ENCODE data around the gene GNA12. TPM values are rescaled to one million over a fixed set of nuclear protein-coding genes. Genes with fewer than 3 reads are reported as not detected.

The GNA12 gene
- total and polyA plus RNA-seq, 9 of the 15 experiments (the other 6 are each of a cell fraction or from before 2014, with no cell fraction given): 0.65 to 32.7 (median 9.6) TPM

DNA sequence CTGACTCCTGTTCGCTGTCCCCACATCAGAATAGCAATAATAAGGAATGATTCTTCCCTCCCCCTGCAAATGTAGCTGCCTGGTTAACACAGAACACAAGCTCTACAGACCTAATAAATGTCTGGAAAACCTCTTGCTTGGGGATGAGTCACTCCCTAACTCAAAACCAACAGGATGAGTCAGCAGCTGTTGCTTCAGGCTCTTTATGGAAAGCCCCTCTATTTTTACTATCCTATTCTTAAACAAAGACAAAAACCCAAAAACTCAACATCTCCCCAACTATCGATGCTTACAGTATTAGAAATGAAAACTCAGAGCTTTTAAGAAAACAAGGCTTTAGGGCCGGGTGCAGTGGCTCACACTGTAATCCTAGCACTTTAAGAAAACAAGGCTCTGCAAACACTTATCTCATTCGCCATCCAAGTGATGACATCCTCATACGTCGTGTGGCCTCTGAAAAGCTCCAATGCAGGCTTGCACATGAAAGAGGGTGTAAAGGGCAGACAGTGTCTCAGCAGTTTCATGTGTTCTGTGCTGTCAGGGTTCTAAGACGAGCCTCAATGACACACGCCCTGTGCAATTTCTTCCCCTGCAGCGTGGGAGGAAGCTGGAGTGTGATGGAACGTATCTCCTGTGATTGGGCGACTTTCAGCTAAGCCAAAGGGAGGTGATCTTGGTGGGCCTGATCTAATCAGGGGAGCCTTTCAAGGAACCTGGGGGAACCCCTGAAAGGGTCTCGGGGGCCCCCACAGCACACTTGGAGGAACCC is 86.0 kb downstream of the GNA12 start (continued):
- TF ChIP-seq NCOA4 (IDR thresholded peaks at IDR 0.05; ENCODE audit: partially characterized antibody): no peak
- TF ChIP-seq PRDM10 (IDR thresholded peaks at IDR 0.05; ENCODE audit: partially characterized antibody): no peak
- peak in 1 of 3 experiments; percentile 15 for TF ChIP-seq YY1 (IDR thresholded peaks at IDR 0.05; ENCODE audit: borderline replicate concordance in 1 of 3, control insufficient read depth in 1 of 3, extremely low read depth in 1 of 3, insufficient read depth in 3 of 3, insufficient read length in 1 of 3, insufficient replicate concordance in 2 of 3, low read depth in 1 of 3, low read length in 2 of 3)
- 0 out of 2 replicates have a peak, but pooled peaks have one; percentile 21 for TF ChIP-seq RUNX1 (IDR thresholded peaks at IDR 0.05; ENCODE audit: low read depth)
- TF ChIP-seq MBD2 (IDR thresholded peaks at IDR 0.05; ENCODE audit: borderline replicate concordance, low read depth): peak; percentile 4; the same call in 1 of the 2 replicates
- TF ChIP-seq CBFA2T2 (conservative IDR thresholded peaks at IDR 0.05): peak; percentile 15; the same call in 1 of the 2 replicates
- no peak; the same call in 1 of the 2 replicates for TF ChIP-seq ETV5 (CRISPR knock-in tag; IDR thresholded peaks at IDR 0.05; ENCODE audit: low read depth)
- peak; percentile 96 for TF ChIP-seq EGR1 (conservative IDR thresholded peaks at IDR 0.05)
- no peak for TF ChIP-seq ZNF311 (CRISPR knock-in tag; IDR thresholded peaks at IDR 0.05)
- peak; percentile 93 for TF ChIP-seq ZFP91 (CRISPR knock-in tag; IDR thresholded peaks at IDR 0.05)
- peak; percentile 79 for TF ChIP-seq FOXJ2 (tag; IDR thresholded peaks at IDR 0.05)

Measured in K562 (cell line).